Activated CD4-positive, alpha-beta T cell treated with anti-CD3 and anti-CD28 coated beads, Interleukin-10, Interleukin-2, amounts not matched to agents 100 ng/mL and 50 ng/mL, durations not matched to agents 16 hours and 8 hours (primary cell): ENCODE results near the gene ETV5.

Experiments used
- DNase-seq: peaks from one replicate; pipeline ENCODE4 v3.0.0-alpha.2; 2020

ETV5 gene

DNA sequence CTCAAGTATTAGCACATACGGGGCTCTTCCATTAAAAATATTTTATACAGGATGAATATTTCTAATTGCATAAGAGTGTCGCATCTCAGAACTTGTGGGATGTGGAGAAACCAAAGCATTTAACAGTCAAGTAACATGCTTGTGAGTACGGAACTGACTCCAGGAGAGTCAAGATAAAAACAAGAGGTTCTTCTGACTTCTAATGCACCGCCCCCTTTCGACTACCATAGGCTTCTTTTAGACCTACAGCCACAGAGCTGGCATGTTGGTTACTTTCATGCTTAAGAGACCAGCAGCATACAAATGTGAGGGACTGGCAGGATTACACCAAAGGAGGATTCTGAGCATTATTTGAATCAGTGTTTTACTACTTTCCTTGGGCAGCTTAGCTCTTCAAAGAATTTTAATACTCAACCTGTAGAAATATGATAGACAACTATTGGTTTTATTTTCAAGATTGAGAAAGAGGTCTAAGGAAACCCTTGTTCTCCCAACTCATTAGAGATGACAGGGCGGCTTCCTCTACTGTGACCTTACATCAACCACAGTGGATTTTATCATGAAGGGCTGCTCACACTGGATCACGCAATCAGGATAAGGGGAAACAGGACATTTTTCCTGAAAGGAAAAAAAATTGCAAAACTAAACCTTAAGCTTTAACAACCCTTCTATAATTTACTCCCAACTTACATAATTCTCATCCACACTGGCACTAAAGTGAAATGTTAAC lies 14.0 kb downstream of the ETV5 start:
- DNase-seq = no peak

DNA sequence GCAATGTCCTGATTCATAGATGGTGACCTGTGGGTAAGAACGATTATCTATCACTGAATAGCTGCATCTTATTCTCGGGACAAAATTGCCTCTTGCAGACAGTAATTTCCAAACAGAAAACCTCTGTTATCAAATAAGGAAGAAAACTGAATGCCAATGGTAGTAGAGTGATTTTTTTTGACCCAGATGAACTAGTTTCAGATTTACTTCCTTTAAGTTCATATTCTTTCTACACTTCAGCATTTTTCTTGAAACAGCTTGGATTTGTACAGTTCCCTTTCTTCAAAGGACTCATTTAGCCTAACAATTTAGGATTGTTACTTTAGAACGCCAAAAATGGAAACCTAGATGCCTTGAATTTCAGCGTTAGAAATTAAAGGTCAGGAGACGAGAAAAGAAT lies 14.6 kb downstream of the ETV5 start:
- no peak for DNase-seq

DNA sequence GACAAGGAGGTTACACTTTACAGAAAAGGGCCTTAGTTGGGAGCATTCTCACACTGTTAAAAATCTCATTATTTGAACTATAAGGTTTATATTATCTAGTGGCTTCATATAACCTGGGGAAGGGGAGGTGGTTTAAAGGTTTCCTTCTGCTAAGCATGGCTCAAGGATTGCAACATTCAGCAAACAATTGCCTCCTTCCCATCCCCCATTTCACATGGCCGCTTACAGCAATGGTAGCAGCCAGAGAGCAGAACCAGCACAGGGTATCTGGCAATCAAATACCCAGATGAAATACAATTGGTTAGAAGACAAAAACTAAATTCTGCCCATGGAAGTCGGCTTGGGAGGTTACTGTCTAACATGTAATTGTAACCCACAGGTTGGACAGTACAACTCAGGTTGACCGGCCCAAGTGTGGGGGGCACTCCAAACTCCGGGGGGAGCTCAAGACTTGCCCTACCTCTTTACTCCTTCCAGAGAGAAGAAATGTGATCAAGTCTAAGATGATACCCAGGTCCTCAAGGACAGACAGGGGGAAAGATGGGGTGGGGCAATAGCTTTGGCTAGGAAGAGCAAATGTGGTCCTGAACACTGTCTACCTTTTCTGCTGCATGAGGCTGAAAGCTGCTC lies 15.5 kb downstream of the ETV5 start:
- no peak for DNase-seq

DNA sequence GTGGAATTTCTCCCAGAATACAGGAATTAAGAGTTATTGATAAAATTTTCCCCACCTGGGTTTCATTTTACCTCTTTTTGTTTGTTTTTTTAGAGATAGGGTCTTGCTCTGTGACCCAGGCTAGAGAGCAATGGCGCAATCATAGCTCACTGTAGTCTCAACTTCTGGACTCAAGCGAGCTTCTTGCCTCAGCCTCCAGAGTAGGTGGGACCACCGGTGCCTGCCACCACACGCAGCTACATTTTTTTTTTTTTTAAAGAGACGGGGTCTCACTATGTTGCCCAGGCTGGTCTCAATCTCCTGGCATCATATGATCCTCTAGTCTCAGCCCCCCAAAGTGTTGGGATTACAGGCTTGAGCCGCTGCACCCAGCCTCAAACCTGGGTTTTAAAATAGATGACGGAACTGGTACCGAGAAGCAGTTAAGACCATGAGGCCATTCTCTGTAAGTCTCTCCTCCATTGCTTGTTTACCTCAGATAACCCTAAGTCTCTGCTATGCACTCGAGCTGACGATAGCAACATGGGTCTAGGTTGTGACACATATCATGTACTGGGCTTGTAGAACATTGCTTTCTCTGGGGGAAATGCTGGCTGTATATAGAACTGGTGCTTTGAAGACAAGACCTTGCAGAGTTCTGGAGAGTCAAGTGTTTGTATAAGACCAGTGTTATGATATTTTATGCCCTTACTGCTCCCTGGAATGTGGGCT lies 16.4 kb downstream of the ETV5 start:
- no peak for DNase-seq

DNA sequence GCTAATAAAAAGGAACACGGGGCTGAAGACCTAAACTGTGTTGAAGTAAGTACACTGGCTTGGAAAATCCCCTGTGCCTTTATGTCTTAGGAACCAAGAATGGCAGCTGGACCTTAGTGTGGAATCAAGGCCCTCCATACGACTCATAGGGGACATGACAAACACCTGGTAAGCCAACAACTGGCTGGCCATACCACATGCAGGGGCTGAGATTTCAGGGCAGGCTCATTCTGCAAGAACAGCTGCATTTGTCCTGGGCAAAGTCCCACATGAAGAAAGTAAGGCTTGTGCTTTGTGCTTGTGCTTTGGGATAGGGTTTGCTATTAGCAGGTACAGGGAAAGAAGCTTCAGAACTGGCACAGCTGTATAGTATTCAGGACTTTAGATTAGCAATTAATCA lies 18.0 kb downstream of the ETV5 start:
- DNase-seq = no peak

DNA sequence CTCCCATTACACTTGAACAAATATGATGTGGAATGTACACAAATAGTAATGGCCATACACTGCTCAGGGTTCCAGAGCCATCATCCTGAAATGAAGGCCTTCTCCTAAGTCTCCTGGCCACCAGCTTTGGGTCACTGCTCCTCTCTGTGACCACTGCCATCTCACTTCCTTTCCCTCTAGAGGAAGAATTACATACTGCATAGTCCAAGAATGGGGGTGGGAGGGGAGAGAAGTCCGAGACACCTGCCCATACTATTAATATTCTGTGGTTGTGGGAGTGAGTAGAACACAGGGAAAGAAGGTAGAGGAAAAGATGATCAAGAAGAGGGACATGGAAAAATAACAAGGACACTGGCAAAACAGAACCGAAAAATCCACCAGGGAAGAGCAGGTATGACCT lies 20.6 kb downstream of the ETV5 start:
- DNase-seq = no peak

DNA sequence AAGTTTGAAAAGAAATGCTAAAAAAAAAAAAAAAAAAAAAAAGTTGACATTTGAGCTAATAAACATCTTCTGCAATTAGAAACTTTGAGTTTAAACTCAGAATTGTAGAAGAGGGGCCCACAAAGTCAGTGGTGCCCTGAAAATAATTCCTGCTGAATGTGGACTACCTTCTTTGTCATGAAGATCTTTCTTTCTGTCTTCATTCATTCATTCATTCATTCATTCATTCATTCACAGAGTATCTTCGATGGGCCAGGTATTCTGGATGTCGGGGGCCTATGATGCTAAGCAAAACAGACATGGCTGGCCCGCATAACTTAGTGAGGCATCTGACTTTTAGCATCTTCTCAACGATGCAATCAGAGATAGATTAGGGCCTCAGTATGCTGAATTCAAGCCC lies 24.6 kb downstream of the ETV5 start:
- no peak for DNase-seq

DNA sequence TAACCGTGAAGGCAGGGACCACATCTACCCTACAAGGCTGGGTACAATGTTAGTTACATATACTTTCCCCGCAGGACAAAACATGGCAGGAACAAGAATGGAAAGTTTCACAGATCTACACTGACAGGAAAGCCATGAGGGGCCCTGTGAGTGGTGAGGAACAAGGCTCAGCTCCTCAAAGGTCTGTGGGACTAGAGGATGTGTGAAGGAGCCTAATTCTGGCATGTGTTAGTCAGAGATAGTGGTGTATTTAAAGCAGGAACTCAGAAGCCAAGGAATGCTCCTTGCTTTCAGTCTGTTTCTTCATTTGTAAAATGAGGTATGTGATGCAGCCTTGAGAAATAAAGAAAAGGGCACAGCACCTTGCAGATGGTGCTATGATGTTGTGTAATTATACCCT lies 25.1 kb downstream of the ETV5 start:
- no peak for DNase-seq

DNA sequence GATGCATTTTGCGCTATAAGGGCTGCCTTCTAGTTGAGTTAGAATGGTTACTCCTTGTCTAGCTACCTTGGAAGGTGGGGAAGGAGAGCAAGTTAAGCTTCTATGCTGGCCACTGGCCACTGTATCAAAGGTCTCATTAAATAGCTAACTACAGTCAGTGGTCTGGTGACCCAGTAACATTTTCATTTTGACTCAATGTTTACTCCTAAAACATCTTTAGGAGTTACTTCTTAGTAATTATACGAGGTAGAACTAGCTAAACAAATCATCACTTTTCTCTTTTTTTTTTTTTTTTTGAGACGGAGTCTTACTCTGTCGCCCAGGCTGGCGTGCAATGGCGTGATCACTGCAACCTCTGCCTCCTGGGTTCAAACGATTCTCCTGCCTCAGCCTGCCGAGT lies 26.7 kb downstream of the ETV5 start:
- DNase-seq = no peak

DNA sequence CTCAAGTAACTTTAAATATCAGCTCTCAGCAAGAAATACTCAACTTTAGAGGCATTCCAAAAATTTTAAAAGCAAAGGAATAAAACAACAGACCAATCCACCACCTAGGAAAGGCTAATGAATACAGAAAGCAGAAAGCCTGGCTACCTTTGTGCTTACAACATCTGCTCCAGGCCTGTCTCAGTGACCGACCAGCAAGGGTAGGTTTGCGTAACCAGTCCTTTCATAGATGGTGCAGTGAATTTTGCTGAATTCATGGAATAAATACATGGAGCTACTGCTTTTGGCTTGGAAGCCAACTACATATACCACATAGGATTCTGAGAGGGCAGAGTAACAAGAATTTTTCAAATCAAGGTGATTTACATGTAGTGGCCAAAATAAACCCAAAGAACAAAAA lies 27.2 kb downstream of the ETV5 start:
- no peak for DNase-seq

DNA sequence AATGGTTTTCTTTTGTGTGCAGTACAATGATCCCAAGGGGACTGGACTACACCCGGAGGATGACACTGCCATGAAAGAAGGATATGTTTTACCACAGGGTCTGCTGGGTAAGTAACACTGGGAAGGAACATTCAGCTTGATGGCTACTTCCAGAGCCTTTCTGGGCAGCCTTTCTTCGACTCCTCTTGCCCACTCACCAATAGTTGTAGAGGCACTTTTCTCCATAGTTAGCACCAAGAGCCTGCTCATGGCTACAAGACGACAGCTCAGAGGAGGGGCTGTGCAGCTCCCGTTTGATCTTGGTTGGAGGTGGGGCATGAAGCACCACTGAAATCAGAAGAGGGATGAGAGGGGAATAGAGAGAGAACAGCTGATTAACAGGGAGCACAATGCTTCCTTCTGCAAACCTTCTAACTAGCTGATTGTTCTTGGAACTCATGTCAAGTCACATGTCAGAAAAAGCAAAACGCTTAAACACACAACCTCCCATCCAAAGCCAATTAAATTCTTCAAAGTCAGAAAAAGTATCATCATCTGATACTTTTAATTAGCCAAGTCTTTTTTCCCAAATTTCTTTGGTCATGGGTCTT lies 27.9 kb downstream of the ETV5 start:
- no peak for DNase-seq

DNA sequence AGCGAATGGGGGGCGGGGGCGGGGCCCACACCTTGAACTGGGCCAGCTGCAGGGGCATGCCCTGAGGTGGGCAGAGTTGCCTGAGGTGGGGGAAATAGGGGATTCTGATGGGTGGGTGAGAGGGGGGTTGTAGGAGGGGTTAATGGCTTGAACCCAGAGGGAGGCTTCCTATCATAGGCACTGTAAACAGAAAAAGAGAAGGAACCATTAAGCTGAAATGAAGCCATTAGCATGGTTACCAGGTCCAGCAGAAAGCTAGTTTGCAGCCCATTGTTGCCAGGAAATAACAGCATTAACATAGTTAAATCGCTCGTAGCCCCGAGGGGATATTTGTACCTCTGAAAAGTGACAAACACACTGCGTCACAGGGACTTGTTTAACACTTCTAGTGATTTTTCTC lies 29.0 kb downstream of the ETV5 start:
- DNase-seq = no peak

DNA sequence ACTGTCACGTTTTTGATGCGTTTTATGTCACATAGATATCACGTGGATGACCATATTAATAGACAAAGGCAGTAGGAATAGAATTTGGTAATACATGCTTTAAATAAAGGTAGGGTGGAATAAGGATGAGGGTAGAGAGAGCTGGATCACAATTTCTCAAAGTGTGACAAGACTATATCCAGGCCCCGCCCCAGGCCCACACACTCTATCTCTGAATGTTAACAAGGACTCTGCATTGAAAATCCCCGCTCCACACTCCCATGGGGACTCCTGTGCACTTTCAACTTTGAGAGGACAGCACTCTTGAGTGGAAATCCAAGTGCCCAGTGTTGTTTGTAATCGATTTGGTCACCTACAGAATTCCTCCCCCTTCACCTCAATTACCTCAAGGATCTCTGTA lies 31.4 kb downstream of the ETV5 start:
- DNase-seq = no peak

DNA sequence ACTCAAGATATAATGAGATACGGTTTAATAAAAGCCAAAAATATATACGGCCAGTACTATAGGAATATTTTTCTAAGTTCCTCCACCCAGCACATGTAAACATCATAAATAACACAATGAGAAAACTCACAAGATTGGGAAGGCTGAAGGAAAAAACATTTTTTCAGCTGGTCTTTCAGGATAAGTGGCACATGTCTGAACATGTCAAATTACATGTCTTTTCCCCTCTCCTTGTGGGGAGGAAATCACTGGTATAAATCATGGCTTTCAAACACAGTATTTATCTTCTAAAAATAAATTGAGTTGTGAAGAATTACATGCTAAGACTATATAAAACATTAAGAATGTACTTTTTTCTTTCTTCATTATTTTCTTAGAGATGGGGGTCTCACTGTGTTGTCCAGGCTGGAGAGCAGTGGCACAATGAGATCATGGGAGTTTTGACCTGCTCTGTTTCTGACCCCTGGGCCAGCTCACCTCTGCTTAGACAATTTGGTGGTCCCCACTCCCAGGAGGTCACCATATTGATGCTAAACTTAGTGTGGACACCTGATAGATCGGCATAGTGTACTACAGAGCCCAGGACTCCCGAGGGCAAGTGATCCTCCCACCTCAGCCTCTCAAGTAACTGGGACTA lies 32.8 kb downstream of the ETV5 start:
- DNase-seq = no peak

DNA sequence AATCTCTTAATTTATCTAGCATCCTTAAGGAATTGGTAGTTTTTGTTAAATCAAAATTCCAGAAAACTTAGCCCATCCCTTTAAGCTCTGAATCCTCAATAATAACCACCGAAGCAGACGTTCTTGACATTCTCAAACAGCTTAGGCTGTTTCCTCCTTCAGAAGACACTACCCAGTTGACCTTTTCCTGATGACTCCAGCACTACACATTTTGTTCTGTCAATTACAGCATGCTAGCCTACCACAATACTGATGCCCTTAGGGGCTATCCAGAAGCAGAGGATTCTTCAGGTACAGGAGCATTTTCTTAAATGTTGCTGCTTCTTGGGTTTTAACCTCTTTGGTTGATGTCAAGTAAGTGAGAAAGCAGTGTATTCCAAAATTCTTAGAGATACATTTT lies 33.4 kb downstream of the ETV5 start:
- DNase-seq = no peak

DNA sequence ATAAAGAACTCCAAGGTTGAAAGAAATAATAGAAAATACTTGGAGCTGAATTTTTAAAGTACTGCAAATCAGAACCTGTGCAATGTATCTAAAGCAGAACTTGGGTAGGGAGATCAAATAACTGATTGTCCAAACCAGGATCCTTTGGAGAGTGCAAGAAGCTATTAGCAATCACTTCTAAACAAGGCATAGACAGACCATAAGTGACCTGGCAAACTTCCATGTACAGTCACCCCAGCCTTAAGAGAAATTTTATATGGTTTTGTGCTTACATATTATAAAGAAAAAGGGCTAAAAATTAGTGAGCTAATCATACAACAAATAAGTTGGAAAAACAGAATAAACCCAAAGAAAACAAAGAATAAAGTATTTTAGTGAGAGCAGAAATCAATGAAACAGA lies 35.2 kb downstream of the ETV5 start:
- no peak for DNase-seq

DNA sequence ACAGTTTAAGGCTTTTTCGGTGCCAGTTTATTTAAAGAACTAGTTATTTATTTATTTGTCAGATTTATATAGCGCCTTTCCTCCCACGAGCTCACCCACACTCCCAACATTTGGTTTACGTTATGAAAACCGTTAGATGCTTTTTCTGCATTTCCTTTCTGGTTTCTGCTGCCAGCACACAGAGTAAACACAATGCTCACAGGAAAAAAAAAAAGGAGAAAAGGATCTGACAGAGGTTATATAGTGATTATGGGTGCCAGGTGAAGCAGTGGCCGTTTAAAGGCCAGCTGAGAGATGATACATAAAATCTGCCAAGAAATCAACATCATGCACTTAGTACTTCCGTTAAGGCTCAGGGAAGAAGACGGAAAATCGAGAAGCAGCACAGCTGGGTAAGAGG lies 37.9 kb downstream of the ETV5 start:
- DNase-seq = no peak

DNA sequence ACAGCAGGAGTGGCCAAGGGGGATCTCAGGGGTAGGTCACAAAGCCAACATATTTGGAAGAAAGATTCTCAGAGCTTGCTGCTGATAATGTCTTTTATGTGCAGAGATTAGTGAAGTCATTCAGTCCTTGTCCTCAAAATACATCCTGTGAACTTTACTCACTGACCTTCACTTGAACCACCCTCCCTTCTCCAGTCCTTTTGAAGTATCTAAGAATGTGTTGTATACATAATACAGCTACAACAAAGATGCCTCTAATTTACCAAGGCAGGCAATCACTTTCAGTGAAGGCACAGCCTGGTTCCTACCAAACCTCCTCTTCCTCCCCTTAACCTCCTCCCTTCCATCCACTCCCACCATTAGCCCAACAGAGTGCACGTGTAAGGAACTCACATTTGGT lies 38.3 kb downstream of the ETV5 start:
- DNase-seq = no peak

DNA sequence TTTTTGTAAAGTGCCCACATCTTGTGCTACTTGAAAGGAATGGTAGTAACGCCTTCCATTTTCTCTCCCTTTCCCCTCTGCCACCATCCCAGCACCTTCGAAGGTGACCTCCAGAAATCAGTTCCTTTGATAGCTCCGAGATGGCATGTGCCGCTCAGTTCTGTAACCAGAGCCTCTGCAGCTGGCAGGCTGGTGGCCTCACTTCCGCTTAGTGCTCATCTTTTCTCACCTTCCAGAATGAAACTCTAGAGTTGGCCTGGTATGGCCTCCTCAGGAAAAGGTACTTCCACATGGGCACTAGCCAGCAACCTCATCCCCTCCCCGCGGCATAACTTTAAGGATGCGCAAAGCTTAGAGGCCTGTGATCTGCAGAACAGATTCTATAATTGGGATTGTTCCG lies 38.8 kb downstream of the ETV5 start:
- DNase-seq = no peak

DNA sequence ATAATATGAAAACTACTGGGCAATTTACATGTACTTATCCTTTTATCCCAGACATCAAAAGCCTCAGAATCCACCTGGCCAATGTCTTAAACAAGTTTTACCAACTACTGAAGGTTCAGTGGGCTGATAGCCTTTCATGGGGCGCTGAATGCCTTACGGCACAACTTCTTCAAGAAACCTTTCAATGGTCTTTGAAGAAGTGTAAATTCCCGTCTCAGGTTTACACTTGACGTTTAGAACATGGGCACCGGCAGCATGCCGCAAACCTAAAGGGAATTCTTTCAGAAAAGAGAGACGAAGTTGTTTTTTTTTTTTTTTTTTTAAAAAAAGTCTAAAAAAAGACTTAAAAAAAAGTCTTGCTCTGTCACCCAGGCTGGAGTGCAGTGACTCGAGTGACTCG lies 39.7 kb downstream of the ETV5 start:
- DNase-seq = no peak

DNA sequence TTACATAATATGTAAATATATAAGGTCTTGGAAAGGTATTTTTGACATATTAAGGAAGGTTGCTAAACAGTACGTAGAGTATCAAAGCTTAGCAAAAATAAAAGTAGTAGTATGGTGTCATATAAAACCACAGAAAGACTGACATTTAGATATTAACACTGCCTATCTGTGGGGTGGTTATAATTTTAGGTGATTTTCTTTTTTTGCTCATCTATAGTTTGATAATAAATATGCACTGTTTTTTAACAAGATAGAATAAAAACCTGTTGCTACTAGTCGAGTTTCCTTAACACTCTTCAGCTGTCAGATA lies 40.7 kb downstream of the ETV5 start:
- DNase-seq = no peak

DNA sequence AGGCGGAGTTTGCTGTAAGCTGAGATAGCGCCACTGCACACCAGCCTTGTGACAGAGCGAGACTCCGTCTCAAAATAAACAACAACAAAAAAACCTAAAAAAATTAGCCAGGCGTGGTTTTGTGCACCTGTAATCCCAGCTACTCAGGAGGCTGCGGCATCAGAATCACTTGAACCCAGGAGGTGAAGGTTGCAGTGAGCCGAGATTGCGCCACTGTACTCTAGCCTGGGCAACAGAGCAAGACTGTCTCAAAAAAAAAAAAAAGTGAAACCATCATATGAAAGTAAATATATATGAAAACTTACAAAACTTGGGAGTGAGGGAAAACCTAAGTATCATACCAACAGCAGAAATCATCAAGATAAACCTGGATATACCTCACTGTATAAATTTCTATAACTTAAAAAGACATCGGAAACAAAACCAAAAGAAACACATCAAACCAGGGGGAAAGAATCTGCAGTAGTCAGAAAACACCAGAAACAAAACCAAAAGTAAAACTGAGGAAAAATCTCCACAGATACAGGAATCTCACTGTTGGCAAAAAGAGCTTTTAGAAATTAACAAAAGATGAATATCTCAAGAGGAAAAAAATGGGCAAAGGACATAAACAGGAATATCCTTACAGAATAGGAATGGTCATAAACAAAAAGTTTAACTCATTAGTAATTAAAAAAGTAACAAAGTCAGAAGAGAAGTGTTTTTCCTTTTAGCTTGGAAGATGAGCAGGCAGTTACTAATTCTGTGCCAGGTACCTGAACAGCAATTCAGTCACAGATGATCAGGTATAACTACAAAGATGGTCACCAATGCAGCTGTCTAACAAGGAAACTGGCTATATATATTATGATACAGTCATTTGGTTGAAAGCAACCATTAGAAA lies 41.3 kb downstream of the ETV5 start:
- DNase-seq = no peak

DNA sequence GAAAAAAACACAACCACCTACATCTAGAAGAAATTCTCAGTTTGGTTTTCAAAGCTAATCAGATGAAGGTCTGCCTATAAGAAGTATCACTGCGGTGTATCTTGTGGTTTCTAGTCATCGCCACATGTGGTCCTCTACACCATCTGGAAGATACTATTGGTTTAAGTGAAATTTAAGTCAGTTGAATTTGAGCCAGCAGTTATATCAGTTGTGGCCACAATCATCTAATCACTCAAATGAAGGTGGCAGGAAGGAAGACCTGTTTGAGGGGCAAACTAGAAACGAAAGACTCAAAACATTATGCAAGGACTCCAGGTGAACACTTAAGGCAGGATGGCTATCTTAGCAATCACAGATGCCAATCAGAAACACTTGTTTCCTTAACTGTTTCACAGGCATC lies 48.7 kb downstream of the ETV5 start:
- peak; percentile 74 for DNase-seq
